ENCODE data around the gene PRR5.

The PRR5 gene

DNA sequence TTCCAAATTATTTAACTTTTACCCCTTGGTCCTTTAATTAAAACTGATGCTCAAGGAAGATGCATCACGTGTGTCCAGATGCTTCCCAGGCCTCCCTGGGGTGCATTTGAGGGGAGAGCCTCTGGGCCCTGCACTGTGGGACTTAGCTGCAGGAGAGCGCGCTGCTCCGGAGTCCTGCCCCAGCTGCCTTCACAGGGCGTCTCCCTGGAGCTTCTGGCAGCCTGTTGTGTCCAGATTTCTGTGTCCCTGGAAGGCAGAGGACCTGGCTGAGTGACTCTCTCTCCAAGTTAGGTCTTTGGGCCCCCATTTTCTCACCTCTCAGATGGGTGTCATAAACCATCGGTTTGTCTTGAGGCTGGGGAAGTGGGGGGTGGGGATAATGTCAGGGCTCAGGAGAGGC, 53.4 kb downstream of the PRR5 start:
- DNase-seq (ENCODE audit: low spot score): no peak

DNA sequence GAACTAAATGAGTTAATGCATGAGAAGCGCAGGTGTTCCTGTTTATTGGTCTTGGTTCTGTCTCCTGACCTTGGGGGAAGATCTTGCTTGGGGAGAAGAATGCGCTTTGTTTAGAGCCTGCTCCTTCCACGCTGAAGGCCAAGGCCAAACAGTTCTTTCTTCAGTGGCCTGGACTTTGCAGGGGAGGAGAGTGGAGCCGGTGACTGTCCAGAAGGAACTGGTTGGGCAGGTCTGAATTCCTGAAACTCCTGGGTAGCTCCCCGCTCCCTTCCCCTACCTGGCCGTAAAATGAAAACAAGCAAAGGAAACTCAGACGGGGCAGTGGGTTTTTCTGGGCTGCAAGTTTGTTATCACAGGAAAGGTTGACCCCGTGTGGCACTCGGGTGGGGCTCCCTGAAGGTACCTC, 54.0 kb downstream of the PRR5 start:
- DNase-seq (ENCODE audit: low spot score): no peak

DNA sequence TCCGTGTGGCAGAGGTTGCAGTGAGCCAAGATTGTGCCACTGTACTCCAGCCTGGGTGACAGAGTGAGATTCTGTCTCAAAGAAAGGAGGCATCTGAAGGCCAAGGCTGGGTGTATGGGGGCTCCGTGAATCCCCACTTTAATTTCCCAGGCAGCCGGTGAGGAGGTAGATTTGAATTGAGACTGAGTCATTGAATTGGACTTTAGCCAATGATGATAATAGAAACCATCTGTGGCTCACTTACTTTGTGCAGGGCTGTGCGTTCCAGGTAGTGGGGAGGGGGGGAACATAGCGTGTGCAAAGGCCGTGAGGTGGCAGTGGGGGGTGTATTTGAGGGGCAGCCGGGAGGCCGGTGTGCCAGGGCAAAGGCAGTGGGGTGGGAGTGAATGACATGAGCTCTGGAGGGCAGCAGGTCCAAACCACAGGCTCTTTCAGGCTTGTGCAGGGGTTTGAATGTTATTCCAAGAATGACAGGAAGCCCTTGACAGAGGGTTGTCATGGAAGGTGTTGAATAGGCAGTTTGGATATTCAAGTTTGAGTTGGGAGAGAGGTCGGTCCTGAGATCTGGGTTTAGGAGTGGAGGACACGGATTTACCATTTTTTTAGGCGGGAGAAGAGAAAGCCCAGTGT, 56.5 kb downstream of the PRR5 start:
- no peak for DNase-seq (ENCODE audit: low spot score)

DNA sequence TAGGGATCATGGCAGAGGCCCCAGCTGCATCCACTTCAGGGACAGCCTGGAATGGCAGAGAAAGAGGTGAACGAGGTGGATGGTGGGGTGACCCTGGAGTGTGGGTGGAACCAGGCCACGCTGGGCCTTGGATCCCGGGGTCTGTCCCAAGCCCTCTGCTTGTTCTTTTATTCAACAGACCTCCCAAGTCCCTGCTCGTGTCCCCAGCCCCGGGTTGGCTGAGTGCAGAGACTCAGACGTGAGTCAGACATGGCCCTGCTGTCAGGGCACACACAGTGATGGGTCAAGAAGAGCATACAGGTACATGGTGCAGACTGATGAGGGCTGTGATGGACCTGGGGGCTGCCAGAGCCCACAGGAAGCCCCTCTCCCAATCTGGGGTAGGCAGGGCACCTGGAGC, 57.0 kb downstream of the PRR5 start:
- DNase-seq (ENCODE audit: low spot score): no peak

DNA sequence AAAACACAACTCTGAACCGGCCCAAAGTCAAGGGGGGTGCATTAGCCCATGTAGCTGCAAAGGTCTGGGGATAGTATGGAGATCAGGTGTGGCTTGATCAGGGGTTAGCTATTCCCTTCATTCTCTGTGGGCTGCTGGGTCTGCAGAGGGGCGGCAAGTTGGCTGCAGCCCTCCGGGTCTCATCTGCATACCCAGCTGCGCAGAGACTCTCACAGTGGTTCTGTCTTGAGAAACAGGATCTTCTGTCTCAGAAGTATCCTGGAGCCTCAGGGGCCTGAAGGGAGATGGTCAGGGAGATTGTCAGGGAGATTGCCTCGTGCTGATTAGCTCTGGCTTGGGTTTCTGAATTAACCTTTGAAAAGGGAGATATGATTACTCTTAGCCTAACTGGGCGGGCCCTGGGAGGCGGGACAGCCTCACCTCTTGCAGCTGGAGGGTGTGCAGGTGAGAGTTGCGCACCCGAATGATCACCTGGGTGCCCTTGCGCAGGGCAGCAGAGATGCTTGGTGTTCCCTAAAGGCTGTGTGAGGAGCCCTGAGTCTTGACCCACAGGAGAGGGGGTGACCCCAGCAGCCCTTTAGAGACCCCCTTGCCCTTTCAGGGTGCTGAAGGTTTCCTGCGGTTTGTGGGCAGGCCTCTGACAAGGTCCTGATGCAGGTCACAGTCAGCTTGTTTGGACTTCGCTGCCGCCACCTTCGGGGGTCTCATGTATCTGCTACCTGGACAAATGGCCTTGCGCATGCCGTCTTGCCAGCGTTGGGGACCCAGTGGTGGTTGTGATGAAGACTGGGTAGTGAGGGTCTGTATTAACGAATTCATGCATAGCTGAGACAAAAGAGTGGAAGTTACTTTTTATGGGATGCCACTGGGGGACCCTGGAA, 57.7 kb downstream of the PRR5 start:
- no peak for DNase-seq (ENCODE audit: low spot score)

DNA sequence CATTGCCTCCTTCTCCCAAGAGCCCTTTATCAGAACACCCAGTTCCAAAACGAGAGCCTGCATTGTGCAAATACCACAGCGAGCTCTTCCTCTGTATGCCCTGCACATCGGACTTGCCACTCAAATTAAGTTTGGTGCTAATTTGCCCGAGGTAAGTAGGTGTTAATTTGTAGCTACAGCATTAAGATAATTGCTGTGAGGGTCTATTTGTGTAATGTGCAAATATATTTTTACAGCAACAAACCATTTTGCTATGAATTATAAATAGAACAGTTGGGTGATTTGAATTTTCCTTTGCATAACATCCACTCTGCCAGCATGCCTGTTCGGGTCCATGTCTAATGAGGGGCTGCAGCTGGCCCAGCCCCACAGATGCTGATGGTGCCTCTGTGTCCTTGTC, 58.5 kb downstream of the PRR5 start:
- DNase-seq (ENCODE audit: low spot score): no peak

DNA sequence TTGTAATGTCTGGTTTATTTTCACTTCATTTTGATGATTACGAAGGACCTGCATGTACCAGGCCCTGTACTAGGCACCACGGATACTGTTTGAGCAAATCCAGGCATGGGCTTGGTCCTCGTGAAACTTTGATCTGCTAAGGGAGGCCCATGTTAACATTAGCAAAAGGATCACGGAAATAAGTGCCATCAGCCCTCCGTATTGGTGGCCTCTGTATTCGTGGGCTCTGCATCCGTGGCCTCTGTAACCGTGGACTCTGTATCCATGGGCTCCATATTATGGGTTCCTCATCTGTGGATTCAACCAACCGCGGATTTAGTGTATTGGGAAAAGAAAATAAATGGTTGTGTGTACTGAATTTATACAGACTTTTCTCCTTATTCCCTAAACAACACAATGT, 59.0 kb downstream of the PRR5 start:
- DNase-seq (ENCODE audit: low spot score): no peak

DNA sequence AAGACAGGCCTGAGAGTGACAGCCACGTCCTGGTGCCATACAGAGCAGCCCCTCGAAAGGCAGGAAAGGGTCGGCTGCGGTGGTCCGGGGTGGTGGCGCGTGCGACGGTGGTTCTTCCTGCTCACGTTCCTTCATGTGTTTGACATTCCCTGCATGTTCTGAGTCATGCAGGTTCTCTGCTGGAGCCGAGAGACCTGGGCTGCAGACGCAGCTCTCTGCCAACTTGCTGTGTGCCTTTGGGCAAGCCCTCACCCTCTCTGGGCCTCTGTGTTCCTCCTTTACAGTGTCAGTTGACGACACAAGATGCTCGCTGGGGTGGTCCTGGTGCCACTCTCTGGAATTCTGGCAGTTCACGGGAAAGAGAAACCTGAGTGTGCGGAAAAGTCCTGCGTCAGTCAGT, 62.4 kb downstream of the PRR5 start:
- no peak for DNase-seq (ENCODE audit: low spot score)

DNA sequence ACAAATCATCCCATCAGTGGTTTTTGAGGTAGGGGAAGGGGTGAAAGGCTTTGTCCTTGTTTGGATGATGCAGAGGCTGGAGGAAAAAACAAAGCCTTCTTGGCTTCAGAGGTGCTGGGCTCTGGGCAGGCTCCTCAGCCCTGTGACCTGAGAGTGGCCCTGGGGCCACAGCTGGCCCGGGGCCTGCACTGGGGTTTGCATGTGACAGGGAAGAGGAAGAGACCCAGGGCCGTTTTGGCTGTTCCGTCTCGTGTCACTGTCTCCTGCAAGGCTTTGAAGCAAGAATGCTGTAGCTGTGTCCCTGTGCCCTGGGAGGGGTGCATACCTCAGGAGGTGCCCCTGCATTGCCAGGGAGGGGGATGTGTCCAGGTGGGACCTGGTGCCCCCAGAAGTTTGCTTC, 63.0 kb downstream of the PRR5 start:
- no peak for DNase-seq (ENCODE audit: low spot score)

DNA sequence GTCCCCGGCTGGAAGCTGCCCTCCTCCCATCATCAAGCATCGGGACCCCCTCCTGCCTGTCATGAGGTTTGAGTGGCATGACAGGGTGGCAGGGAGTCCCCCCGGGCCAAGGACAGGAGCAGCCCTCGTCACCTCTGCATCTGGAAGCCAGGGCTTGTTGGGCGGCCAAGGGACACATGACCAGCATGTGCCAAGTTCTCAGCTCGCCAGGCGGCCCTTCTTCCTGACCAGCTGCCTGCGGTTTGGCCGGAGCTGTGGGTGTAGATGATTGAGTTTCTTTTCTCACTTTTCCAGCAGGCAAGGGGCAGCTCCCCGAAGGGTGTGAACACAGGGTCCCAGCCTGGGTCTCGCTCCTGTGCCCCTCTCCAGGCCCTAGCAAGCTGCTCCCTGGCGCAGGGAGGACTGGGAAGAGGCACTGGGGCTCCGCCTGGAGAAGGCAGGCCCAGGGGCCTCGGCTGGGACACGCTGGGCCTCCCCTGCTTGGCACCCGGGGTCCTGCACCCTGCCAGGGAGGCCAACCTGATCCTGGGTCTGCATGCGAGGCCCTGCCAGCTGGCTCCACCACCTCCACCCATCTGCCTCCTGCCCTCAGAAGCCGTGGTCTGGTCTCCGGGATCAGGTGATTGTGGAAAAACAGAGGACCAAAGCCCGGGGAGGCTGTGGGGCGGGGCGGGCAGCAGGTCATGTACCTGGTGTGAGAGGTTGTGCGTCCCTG, 63.7 kb downstream of the PRR5 start:
- no peak for DNase-seq (ENCODE audit: low spot score)

DNA sequence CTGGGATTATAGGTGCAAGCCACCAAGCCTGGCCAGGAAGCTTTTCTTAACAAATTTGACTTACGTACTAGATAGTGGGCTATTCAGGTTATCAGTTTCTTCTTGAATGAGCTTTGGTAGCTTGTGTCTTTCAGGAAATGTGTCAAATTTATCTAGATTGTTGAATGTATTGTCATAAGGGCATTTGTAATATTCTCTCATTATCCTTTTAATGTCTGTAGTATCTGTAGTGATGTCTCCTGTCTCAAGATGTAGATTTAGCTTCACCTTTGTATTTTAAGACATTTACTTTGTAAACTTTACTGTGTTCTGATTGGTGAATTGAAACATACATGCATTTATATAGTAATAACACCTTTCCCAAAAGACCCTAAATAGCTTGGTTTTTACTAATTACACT, 71.1 kb downstream of the PRR5 start:
- DNase-seq (ENCODE audit: low spot score): no peak

DNA sequence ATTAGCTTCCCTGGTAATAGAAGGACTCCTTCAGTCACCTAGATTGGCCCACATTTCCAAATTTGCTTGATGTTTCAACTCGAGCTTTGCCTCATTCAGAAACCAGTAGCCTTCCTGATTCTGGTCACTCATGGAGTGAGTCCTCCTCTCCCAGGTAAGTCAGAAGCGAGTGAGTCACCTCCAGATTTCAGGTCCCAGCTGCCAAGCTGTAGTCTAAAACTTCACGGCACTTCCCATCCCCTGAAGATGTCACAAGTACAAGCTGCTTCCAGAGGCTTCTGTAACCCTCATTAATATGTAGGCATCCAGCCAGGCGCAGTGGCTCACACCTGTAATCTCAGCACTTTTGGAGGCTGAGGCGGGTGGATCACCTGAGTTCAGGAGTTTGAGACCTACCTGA, 73.9 kb downstream of the PRR5 start:
- DNase-seq (ENCODE audit: low spot score): no peak

DNA sequence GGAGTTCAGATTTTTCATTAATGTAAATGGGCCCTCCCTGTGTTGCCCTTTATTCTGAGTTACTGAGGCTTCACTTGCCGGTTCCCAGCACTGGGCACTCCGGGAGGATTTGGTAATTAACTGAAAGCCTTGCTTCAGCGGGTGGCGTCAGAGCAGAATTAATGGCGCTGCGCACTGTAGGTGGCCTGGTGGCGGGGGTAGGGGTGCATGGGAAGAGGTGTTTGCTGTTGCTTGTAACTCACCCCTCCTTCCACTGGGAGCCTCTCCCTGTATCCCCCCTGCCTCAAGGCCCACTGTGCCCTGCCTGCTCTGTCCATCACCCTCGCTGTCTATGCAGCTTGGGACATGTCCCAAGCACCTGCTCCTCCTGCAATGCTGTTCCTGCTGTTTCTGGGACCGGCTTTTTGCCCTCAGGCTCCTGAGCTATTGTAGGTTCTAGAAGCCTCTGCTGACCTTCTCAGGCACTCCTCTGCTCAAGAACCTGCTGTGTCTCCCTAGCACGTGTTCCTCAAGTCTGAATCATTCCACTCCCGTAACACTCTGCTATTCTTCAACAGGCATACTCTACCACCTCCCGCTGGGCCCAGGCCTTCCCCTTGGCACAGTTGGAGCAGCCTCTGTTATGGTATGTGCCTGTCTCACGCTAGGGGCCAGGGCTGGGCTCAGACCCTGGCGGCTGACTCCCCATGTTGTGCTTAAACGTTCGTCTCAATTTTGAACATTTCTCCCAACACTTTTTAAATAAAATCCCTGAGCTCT, 74.8 kb downstream of the PRR5 start:
- no peak for DNase-seq (ENCODE audit: low spot score)

DNA sequence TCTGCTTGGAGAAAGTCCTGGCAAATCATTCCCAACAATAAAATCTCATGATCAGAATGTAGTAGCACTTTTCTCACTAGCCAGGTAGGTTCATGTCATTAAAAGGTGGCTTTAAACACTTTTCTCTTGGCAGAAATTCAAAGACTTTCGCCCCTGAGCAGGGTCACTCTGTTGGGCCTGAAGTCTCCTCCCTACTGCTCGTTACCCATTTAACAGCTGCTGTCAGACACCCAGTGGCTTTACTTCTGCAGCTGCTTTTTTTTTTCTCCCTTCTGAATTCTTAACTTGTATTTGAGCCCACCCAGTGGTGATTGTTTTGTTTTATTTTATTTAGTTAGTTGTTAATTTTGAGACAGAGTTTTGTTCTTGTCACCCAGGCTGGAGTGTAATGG, 75.4 kb downstream of the PRR5 start:
- no peak for DNase-seq (ENCODE audit: low spot score)

DNA sequence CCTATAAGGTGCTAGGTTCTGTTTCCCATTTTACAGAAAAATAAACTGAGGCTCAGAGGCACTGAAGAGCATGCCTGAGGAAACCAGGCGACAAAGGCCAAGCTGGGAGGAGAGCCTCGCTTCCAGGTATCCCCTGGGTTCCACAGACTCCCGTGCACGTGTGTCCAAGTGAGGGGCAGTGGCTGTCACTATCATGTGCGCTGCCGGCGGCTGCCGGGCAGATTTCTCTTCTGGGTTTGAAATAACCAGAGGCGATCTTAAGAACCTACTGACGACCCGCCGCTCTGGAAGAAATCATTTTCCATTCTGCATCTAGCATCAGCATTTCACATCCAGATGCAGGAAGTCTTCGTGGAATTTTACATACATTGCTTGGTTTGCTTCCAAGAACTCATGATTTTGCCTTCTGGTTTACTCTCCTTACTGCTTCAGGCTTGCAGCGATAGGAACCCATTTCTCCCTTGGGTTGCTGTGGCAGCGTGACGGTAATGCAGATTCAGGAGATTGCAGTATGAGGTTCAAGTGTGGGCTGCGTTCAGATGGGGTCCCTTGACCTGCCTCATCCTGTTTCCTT, 79.0 kb downstream of the PRR5 start:
- no peak for DNase-seq (ENCODE audit: low spot score)

DNA sequence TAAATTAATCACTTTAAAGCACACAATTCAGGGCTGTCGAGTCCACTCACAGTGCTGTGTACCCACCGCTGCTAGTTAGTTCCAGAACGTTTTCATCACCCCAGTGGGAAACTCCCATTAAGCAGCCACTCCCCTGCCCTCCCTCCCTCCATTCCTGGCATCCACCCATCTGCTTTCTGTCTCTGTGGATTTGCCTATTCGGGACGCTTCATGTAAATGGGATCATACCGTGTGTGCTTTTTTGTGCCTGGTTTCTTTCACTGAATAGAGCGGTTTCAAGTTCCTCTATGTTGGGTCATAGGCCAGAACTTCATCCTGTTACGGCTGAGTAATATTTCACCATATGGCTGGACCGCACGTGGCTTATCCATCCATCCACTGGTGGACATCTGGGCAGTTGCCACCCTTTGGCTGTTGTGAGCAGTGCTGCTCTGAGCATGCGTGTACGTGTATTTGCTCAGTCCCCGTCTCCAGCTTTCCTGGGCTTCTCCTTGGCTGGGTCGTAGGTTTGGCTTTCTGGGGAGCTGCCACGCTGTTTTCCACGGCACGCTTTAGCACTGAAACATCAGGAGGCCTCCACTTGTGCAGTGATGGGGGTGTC, 80.5 kb downstream of the PRR5 start:
- no peak for DNase-seq (ENCODE audit: low spot score)

DNA sequence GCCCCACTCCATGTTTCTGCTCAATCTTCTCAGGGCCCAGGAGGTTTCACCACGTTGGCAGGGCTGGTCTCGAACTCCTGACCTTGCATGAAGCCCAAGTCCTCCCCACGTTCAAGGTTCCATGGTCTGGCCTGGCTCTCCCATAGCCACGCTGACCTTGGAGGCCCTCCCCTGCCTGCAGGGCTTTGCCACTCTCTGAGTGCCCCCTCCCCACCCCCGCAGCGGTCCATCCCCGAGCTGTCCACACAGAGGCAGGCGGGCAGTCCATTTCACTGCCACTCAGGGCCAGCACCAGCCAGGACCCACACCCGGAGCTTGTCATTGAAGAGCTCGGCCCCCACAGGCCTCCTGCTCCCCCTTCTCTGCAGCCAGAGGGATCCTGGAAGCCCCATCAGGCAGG, 81.1 kb downstream of the PRR5 start:
- no peak for DNase-seq (ENCODE audit: low spot score)

DNA sequence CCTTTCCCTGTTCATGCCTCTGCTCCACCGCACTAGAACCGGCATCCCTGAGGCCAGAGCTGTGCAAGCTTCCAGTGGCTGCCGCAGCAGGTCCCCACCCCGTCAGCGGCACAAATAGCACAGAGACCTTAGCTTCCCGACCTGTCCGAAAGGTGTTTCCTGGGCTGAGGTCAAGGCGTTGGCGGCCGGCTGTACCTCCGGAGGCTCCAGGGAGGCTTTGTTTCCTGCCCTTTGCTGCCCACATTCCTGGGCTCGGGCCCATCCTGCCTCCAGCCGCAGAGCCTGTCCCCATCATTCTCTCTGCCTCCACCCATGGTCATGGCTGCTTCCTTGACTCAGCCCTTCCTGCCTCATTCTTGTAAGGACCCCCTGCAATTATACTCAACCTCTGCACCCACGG, 81.6 kb downstream of the PRR5 start:
- DNase-seq (ENCODE audit: low spot score): no peak

DNA sequence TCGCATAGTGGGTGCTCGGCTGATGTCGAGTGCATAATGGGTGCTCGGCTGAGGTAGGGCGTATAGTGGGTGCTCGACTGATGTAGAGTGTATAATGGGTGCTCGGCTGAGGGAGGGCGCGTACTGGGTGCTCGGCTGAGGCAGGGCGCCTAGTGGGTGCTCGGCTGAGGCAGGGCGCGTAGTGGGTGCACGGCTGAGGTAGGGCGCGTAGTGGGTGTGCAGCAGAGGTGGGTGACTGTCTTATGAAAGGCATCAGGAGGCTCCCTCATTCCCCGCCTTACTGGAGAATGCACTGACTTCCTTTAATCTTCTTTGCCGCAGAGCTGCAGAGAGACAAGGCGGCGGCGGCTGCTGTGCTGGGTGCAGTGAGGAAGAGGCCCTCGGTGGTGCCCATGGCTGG, 84.1 kb downstream of the PRR5 start:
- DNase-seq (ENCODE audit: low spot score): no peak

DNA sequence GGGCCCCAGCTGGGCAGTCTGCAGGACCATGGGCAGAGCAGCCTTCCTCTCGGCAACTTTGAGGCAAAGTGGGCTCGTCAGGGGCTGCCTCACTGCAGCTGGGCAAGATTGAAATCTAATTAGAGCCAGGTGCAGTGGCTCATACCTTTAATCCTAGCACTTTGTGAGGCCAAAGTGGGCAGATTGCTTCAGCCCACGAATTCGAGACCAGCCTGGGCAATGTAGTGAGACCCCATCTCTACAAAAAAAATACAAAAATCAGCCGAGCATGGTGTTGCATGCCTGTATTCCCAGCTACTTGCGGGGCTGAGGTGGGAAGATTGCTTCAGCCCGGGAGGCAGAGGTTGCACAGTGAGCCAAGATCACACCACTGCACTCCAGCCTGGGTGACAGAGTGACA, 84.6 kb downstream of the PRR5 start:
- DNase-seq (ENCODE audit: low spot score): no peak
